ENCODE data around the gene SV2C. TPM values are rescaled to one million over a fixed set of nuclear protein-coding genes. Genes with fewer than 3 reads are reported as not detected.
A peak's percentile ranks its signal among the peaks of the same experiment; 100 is the strongest.

Gene SV2C
- total and polyA plus RNA-seq, 8 donors: 0.13 to 30.8 (median 1.4) TPM; not detected in 2

- intact Hi-C loops (cut with DNase I; ENCODE audit: low total_unique reads): no loop called here
Observed at GRCh38 chr5:76178913-76179312, 95.7 kb downstream of the SV2C start.

GRCh38 chr5:76180814-76181805, 97.9 kb downstream of the SV2C start:
- 50 to 78% (median 66%) methylated on average over 8 of the region's 8 CpGs for WGBS, 5 donors
- intact Hi-C loops (cut with DNase I; ENCODE audit: low total_unique reads): no loop called here
- peaks cover 0 to under 1% (median 0%) of the 10 kb centered on the region in 4 donors for H3K4me1 ChIP-seq
- TF ChIP-seq POLR2AphosphoS5 (IDR thresholded peaks at IDR 0.05) (no peak), POLR2A (IDR thresholded peaks at IDR 0.05) (no peak), CTCF (IDR thresholded peaks at IDR 0.05) (no peak), EP300 (IDR thresholded peaks at IDR 0.05) (no peak)
- peaks cover 0 to 7% (median 2%) of the 10 kb centered on the region in 4 donors for H3K9me3 ChIP-seq
- no peak for DNase-seq
- H3K27me3 ChIP-seq: no peaks in the 10 kb centered on the region
- H3K4me3 ChIP-seq: no peak overlapping the region
- peak overlapping the region in 1 of 5 donors; percentile 22 for H3K27ac ChIP-seq
- H3K36me3 ChIP-seq: no peaks in the 10 kb centered on the region

More at GRCh38 chr5:76178913-76179312, 95.7 kb downstream of the SV2C start:
- 52 to 66% (median 64%) methylated on average over 5 of the region's 5 CpGs for WGBS, 5 donors
- Histone ChIP-seq H3K4me1 (peaks cover 0 to 7% (median 0%) of the 10 kb centered on the region in 4 donors), H3K27ac (no peak overlapping the region), H3K27me3 (no peaks in the 10 kb centered on the region), H3K9me3 (no peaks in the 10 kb centered on the region), H3K4me3 (no peak overlapping the region), H3K36me3 (no peaks in the 10 kb centered on the region)
- TF ChIP-seq POLR2A (IDR thresholded peaks at IDR 0.05) (no peak), POLR2AphosphoS5 (IDR thresholded peaks at IDR 0.05) (no peak), EP300 (IDR thresholded peaks at IDR 0.05) (no peak), CTCF (IDR thresholded peaks at IDR 0.05) (no peak)
- DNase-seq: no peak

GRCh38 chr5:76187386-76187785, 104.2 kb downstream of the SV2C start:
- H3K4me1 ChIP-seq: no peaks in the 10 kb centered on the region
- no peaks in the 10 kb centered on the region for H3K36me3 ChIP-seq
- intact Hi-C loops (cut with DNase I; ENCODE audit: low total_unique reads): no loop called here
- peaks cover 0 to 7% (median 2%) of the 10 kb centered on the region in 4 donors for H3K9me3 ChIP-seq
- no peak for DNase-seq
- no peak overlapping the region for H3K4me3 ChIP-seq
- H3K27me3 ChIP-seq: no peaks in the 10 kb centered on the region
- H3K27ac ChIP-seq: no peak overlapping the region
- no peak for TF ChIP-seq POLR2A (IDR thresholded peaks at IDR 0.05)
- TF ChIP-seq POLR2AphosphoS5 (IDR thresholded peaks at IDR 0.05): no peak
- TF ChIP-seq CTCF (IDR thresholded peaks at IDR 0.05): no peak
- TF ChIP-seq EP300 (IDR thresholded peaks at IDR 0.05): no peak

GRCh38 chr5:76190356-76190755, 107.2 kb downstream of the SV2C start:
- WGBS, 5 donors: 81 to 100% (median 96%) methylated on average over 3 of the region's 3 CpGs

More at GRCh38 chr5:76190356-76190755, 107.2 kb downstream of the SV2C start:
- Histone ChIP-seq H3K27ac (no peak overlapping the region), H3K36me3 (no peaks in the 10 kb centered on the region), H3K4me1 (no peaks in the 10 kb centered on the region), H3K9me3 (peaks cover 0 to 3% (median under 1%) of the 10 kb centered on the region in 4 donors), H3K4me3 (no peak overlapping the region), H3K27me3 (no peaks in the 10 kb centered on the region)
- DNase-seq: no peak
- intact Hi-C loops (cut with DNase I; ENCODE audit: low total_unique reads): no loop called here
- TF ChIP-seq POLR2AphosphoS5 (IDR thresholded peaks at IDR 0.05) (no peak), EP300 (IDR thresholded peaks at IDR 0.05) (no peak), POLR2A (IDR thresholded peaks at IDR 0.05) (no peak), CTCF (IDR thresholded peaks at IDR 0.05) (no peak)
